Gastrocnemius medialis (tissue), 4 donors: Measurements from ENCODE around the gene PLK5.

Experiments
- POLR2A ChIP-seq, 2 donors: fragments of 450-650 bp; IDR thresholded peaks; one replicate each; pipeline ENCODE4 v1.6.1; 2017; ENCODE audit warnings: antibody characterized with exemption in 2 of 2, mild to moderate bottlenecking in 2 of 2, moderate library complexity in 2 of 2
- TF ChIP-seq, protein P1 (sequence below), 5 experiments: fragments of 450-650 bp in 3 of 5; fragments of 200-600 bp in 2 of 5; sonication (generic) in 2 of 5; IDR thresholded peaks in 4 of 5; conservative IDR thresholded peaks in 1 of 5; 1 replicate in 4 of 5; 2 replicates in 1 of 5; pipeline ENCODE4 v1.5.1; 2016 to 2019; ENCODE audit warnings: antibody characterized with exemption in 5 of 5, mild to moderate bottlenecking in 3 of 5, moderate library complexity in 3 of 5

DNA sequence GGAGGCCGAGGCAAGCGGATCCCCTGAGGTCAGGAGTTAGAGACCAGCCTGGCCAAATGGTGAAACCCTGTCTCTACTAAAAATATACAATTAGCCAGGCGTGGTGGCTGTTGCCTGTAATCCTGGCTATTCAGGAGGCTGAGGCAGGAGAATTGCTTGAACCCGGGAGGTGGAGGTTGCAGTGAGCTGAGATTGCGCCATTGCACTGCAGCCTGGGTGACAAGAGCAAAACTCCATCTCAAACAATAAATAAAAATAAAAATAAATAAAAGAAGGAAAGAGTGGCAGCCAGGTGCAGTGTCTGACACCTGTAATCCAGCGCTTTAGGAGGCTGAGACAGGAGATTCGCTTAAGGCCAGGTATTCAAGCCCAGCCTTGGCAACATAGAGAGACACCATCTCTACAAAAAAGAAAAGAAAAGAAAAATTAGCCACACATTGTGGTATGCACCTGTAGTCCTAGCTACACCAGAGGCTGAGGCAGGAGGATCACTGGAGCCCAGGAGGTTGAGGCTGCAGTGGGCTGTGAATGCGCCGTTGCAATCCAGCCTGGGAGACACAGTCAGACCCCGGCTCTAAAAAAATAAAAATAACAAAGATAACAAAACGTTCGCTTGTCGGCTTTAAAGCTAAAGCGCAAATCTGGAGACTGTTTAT lies 21.3 kb upstream of the PLK5 start:
- TF ChIP-seq, protein P1, sequence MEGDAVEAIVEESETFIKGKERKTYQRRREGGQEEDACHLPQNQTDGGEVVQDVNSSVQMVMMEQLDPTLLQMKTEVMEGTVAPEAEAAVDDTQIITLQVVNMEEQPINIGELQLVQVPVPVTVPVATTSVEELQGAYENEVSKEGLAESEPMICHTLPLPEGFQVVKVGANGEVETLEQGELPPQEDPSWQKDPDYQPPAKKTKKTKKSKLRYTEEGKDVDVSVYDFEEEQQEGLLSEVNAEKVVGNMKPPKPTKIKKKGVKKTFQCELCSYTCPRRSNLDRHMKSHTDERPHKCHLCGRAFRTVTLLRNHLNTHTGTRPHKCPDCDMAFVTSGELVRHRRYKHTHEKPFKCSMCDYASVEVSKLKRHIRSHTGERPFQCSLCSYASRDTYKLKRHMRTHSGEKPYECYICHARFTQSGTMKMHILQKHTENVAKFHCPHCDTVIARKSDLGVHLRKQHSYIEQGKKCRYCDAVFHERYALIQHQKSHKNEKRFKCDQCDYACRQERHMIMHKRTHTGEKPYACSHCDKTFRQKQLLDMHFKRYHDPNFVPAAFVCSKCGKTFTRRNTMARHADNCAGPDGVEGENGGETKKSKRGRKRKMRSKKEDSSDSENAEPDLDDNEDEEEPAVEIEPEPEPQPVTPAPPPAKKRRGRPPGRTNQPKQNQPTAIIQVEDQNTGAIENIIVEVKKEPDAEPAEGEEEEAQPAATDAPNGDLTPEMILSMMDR (IDR thresholded peaks at IDR 0.05 in 4 of 5, conservative IDR thresholded peaks at IDR 0.05 in 1 of 5): no peak
- TF ChIP-seq POLR2A (IDR thresholded peaks at IDR 0.05): no peak
